HTERT RPE-1 (cell line): ENCODE results near the gene ECEL1.

Experiments
- in situ Hi-C: fragments of 300-500 bp; cut with MboI; formaldehyde crosslinking; loops from 4 replicates; pipeline ENCODE4 v1.14.3; 2020; ENCODE audit warnings: low sequenced_read_pairs

Gene ECEL1

GRCh38 chr2:232431705-232432590 is 55.7 kb downstream of the ECEL1 start:
- in situ Hi-C loops, result no loop called here
